ENCODE results near the gene CCDC102B.
"Not testable (repeated sequence)": the region's sequence is repeated elsewhere in the genome, so short reads cannot be mapped to it uniquely, and the experiment has no call there.

Gene CCDC102B

DNA sequence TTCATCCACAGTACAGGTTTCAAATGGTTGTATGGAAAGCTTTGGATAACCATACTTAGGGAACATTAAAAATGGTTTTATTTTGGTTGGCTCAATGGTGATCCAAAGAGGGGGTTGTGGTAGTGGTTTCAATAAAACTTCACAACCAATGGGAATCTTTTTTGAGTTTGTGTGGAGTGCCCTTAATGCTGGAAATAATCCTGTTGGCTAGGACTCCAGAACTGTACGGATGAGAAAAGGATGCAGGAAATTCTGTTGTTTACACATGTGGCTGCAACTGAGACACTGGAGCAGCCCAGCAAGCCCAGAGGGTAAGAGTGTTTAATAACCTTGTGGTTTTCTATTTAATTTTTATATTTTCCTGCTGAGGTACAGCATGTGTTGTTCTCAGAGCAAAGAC lies at the start of gene CCDC102B:
Gene CCDC102B (plus strand): TSS at position 210 of the 400 bp plus-strand sequence. CDS start 38,684 bp downstream, outside the sequence.
- DNase-seq = peak; percentile 54

DNA sequence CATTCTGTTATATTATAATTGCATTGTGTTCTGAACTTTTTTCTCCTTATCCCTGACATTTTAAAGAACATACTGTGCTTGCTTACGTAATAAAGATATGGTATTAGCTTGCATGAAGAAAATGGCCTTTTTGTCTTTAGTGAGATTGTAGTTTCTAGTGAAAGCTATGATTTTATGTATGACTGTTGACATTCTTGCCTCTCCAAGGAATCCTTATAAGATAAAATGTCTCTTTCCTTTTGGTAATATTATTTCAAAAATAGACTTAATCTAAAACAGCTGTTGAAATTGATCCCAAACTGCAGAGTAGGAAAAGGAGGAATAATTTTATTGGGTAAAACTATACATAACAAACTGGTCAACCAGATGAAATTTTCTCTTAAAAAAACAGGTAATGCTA lies 40.8 kb upstream of the CCDC102B start:
- DNase-seq = no peak

DNA sequence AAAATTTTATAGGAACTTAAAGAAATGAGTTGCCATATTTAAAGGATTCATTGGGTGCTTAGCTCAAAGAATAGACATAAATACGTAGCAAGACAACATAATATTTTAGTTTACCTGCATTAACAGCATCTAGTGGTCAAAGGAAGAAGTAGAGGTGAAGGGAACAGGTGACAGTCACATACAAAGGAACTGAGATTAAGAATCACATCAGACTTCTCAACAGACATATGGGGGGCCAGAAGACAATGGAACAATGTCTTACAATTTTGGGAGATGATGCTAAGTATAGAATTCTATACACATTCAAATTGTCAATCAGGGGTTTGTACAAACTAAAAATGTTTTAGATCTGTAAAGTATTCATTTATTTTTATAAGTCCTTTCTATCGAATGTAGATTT lies 38.6 kb upstream of the CCDC102B start:
- DNase-seq = no peak

DNA sequence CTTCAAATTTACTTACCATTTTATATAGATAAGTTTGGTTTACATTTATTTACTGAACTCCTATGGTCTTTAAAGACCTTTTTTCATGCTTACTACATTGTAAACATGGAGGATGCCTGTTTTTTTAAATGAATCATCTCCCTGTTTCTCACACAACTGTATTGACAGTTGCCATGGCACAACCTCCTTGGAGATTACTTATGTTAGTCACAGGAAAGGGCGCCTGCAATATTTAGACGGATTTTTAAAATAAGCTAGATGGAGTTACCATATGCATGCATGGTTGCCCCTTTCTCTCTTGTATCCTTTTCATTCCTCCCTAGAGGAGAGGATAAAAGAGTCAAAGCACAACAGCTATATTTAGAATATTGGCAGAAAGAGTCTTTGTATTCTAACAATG lies 34.8 kb upstream of the CCDC102B start:
- DNase-seq = no peak

DNA sequence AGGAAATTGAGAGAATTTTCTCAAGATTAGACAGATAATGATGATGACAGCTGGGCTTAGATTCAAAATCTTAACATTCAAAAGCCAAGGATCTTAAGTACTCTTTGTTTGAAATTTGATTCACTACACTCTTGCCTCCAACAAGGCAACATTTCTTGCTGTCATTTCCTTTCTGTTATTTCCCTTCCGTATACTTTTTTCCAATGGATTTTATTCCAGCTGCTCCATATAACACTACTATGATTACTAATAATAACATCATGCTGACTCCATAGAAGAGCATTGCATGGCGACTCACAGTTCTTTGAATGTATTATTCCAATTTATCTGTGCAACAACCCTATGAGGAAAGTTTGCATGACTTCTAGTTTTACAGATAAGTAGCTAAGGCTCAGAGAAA lies 33.9 kb upstream of the CCDC102B start:
- DNase-seq = no peak

DNA sequence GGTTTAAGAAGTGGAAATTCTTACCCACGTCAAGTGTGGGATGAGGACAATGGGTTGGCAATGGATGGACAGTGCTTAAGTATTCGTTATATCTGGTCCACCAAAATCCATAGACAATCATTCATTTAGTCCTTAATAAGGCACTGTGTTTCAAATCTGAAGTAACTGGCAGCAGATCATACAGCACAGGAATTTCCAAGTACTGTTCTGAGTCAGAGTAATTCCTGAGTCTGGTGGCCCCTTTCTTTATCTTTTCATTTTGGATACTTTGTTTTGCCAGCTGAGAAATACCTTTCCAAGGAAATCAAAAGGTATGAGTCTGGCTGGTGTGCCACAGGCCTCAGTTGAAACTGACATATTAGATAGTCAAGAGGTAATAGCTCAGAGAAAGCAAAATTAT lies 31.4 kb upstream of the CCDC102B start:
- no peak for DNase-seq

DNA sequence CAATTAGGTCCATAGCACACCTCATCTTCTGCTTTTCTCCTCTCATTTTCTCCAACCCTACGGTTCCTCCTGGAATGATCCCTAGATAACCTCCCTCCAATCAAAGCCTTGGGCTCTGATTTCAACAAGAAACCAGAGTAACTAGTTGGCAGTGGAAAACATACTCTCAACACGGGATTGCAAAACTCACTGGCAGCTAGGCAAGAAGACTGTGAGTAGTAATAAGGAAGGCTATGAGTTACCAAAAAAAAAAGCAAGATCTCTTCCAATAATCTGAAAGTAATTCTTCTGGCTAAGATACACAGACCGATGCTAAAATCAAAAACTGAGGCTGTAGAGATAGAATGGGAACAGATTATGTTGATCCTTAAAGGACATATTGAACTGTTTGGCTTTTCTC lies 28.4 kb upstream of the CCDC102B start:
- DNase-seq = no peak

DNA sequence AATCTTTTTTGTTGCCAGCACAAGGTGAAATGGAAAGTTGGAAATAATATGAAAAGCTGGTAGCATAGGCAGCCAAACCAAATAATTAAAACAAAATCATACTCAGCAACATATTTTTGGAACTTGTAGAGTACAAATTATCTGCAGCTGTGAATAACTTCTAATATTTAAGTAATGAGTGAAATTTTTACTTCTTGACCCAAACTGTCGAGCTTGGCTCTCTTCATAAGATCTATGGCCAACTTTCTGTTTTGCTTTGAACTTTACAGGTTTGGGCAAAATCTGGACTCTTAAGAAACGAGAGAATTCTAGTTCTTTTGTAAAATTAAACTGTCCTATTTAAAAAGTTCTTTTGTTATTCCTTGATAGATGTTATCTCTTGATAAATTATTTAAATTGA lies 25.6 kb upstream of the CCDC102B start:
- DNase-seq = no peak

DNA sequence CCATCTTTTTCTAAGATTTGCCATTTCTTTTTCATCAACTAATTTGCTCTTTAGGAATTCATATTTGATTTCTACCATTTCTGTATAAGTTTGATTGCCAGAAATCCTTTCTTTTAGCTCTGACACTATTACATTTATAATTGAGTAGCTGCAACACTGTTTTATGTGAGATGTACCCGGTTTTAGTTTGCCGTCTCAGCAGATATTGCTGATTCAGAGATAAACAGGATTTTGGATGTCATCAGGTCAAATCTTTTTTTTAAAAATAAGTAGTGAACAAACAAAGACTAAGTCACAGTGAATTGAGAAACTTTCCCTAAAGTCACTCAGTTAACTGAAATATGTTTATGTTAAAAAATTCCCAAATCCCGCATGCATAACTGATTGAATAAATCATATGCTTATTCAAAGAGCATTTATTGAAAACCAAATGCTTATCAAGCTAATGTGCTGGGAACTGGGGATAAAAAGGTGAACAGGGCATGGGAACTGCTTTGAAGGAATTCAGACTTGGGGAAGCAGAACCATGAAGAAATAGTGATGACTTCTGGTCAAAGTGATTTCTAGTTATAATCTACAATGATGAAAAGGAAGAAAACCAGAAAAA lies 19.5 kb upstream of the CCDC102B start:
- no peak for DNase-seq

DNA sequence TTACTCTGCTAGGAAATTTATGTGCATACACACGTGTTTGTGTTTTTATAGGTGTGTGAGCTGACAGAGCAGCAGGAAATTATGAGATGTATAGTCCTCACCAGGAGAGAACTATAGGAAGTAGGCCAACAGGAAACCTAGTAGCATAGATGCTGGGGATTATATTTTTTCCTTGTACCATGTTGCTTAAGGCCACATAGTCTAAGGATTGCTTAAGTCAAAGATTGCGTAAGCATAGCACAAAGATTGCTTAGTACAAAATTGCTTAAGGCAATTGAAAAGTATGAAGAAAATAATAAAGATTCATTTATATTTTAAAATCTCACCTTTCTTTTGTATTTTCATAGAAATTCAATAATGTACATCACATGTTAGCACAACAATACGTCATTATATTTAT lies 18.7 kb upstream of the CCDC102B start:
- no peak for DNase-seq

DNA sequence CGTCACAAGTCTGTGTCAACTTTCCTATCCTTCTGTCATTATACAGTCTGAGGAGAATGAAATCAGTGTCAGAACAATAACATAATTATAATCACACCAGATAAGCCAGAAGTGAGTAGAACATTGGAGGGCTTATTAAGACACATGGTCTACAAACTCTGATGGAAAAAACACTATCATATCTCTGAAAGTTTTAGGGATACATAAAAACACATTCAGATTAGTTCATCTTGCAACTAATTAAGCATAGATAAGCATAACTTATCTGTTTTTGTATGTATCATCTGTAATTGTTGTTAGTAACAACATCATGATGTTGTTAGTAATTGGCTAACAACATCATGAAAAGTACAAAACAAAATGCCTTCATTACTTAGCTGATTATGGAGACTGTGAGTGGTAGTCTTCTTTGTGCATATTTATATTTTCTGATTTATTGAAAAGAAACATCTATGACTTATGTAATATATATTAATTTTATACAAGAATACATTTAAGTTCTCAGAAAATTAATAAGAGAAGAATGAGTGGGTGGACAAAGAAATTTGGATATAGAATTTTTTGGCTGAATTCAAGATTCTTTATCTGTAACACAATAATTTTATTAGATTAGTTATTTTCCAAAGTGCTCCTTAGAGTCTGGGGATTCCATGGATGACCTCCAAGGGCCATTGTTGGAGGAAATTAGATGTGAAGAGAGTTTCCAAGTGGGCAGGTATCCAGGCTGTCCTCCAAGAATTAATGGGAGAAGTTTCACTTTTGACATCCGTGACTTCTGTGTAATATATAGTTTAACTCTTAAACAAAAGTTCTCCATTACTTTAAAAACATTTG lies 16.9 kb upstream of the CCDC102B start:
- DNase-seq = no peak

DNA sequence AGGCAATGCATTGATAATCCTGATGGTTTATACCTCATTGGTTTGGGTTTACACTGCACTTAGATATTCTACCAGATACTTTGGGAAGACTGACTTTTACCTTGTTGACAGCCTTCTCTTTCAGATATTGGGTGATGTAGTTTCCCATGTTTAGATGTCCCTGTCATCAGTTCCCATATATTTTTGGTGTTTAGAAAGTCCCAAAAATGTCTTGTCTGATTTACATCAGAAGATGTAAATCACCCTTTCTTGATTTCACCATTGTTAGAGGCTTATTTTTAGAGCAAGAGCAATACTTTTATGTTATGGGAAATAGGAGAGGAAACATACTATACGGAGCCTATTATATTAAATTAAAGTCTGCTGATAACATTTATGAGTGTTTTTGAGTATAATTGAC lies 14.4 kb upstream of the CCDC102B start:
- DNase-seq = no peak

DNA sequence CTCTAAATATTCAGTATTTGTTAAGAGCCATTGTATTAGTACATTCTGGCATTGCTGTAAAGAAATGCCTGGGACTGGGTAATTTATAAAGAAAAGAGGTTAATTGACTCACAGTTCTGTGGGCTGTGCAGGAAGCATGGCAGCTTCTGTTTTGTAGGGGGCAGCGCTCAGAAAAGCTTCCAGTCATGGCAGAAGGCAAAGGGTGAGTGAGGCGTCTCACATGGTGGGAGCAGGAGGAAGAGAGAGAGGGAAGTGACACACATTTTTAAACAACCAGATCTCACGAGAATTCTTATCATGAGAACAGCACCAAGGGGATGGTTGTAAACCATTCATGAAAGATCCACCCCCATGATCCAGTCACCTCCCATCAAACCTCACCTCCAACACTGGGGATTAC lies 13.8 kb upstream of the CCDC102B start:
- no peak for DNase-seq

DNA sequence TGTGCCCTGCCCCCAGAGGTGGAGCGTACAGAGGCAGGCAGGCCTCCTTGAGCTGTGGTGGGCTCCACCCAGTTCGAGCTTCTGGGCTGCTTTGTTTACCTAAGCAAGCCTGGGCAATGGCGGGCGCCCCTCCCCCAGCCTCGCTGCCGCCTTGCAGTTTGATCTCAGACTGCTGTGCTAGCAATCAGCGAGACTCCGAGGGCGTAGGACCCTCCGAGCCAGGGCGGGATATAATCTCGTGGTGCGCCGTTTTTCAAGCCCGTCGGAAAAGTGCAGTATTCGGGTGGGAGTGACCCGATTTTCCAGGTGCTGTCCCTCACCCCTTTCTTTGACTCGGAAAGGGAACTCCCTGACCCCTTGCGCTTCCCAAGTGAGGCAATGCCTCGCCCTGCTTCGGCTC lies 7.6 kb upstream of the CCDC102B start:
- not testable (repeated sequence) for DNase-seq

DNA sequence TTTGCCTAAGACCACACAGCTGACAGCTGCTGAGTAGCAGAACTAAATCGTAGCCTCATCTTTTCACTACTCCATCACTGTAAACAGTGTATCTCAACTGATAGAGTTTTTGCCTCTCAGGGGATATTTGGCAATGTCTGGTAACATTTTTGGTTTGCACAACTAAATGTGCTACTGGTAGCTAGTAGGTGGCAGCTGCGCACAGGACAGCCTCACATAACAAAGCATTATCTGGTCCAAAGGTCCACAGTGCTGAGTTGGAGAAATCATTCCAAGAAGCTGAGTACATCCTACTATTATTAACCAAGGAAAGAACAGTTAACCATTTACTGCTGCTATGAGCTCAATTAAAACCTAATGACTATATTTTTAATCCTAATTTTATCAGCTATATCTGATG lies 6.1 kb upstream of the CCDC102B start:
- no peak for DNase-seq

DNA sequence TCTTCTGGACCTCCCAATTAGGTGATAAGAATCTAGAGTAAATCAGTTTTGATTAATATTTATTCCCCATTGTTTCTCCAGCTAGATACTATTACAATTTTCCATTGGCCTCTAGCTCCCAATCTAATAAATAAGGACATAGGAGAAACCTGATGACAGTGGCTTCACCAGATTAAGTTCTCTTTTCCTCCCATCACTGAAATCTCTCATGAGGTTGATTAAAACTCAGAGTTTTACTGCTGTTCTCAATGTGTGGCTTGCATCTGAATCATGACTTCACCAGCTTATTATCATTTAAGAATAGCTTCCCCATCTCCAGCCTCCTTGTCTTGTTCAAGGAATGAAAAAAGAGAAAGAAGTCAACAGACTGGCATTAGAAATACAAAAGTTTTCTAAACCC lies 3.9 kb upstream of the CCDC102B start:
- DNase-seq = no peak

DNA sequence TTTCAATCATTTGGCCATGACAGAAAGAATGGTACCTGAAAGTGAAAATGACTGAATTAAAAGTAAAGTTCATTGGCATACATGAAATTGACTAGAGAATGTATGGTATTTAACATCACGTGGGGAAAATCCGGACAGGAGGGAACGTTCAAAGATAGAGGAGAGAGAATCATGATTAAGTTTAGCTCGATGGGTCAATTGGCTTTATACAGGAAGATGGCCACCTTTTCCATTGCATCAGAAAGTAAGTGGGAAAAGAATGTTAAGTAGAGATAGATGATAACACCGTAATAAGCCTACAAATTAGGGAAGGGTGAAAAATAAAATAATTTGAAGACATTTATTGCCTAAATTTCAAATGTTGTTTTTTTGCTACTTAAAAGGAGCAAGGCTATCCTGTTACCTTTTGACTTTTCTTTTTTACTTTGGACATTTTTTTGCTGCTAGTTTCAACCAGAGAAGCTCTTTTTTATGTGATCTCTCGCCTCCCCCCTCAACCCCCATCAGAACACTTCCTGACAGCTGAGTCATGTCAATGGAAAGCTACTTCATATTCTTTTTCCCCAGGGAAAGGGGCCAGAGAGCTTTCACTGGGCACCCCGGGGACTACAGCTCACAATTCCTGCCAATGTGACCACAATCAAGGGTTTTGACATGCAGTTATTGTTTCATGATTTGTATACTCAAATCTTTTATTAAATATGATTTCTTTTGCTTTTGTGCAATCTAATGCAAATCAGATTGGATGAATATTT lies 767 bp upstream of the CCDC102B start:
- peak; percentile 75 for DNase-seq

DNA sequence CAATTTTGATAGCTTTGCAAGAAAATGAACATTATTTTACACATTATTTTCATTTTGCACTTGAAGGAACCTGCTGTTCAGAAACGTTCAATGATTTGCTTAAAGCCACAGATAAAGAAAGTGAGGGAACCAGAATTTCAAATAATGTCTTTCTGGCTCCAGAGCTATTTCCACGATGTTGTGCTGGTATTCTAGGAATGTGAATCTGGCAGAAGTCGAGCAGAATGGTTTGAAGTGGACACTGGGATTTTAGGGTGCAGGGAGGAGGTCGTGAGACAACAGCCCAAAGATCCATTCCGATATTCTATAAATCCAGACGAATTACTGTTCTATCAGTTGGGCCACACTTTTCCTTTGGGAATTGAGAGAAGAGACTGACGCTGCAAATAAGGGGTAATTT lies 2.2 kb downstream of the CCDC102B start:
- DNase-seq = no peak

DNA sequence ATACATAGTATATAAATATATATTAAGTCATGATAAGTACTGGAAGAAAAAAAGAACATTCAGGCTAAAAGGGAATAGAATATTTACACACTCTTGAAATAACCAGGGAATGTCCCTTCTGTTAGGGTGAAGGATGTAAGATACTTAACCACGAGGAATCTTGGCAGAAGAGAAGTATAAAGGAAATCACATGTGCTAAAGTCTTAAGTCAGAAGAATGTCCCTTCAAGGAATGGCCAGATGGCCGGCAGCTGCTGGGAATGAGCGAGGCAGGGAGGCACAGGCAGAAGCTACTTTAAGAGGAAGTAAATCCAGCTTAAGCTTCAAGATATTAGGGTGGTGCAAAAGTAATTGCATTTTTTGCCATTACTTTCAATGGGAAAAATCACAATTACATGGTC lies 5.5 kb downstream of the CCDC102B start:
- DNase-seq = no peak

DNA sequence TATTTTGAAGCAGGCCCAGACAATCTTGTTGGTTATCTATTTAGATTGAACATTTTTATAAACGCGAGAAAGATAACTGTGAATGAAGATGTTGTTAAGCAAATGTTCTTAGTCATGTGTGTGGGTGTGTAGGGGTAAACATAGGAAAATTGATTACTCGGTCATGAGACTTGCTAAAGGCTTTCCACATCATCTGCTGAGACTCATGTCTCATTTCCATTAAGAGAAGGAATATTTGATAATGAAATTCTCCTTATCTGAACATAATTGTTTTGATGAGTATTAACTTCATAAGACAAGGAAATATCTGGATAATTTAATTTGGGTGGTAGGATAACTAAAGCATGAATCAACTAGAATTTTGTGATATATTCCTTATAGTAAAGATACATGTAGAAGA lies 19.7 kb downstream of the CCDC102B start:
- no peak for DNase-seq

DNA sequence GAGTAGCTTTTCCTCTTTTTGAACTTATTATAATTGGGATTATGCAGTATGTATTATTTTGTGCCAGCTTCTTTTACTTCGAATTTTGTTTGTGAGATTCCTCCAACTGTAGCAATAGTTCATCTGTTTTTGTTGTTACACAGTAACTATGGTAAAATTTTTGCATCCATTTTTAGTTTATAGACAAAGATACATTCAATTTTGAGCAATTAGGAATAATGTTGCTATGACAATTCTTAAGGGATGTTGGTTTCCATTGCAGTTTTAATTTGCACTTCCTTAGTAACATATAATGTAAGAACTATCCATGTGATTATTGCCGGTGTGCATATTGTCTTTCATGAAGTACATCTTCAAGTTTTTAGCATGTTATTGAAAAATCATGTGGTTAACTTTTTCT lies 20.7 kb downstream of the CCDC102B start:
- DNase-seq = no peak

DNA sequence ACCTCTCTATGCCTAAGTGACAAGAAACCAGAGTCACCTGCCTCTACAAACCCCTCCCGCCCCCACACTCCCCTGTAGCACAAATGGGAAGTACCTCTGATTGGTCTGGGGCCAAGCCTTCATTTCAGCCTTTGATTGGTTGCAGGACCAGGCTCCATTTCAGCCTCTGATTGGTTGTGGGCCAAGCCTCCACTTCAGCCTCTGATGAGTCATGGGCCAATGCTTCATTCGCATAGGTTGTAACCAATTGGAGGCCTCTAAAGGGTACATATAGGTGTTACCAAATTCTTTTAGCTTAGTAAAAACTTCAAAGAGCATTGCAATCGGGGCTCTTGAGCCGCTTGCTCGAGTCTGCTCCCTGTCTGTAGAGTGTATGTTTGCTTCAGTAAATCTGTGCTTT lies 25.0 kb downstream of the CCDC102B start:
- DNase-seq = no peak

DNA sequence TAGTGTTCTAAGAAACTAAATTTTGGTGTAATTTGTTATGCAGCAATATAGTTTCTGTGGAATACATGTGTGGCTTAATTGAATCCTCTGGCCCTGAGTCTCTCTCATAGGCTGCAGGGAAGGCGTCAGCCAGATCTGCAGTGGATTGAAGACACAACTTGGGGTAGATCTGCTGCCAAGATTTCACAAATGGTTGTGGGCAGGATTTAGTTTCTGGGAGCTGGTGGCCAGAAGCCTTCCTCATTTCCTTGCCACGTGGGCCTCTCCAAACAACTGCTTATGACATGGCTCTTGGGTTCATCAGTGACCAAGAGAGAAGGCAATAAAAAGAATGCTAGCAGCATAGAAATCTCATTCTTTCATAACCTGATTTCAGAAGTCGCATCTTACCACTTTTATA lies 28.2 kb downstream of the CCDC102B start:
- no peak for DNase-seq

Measured in NCI-H1092 (cell line).